GM12892 (cell line): ENCODE measurements around the gene ZNF511.

Experiments
- POLR2A ChIP-seq: IDR thresholded peaks from 2 replicates; pipeline ENCODE4 v1.6.1; 2011; ENCODE audit warnings: low read depth, low read length, control low read depth
- POLR2AphosphoS5 ChIP-seq: IDR thresholded peaks from 2 replicates; pipeline ENCODE4 v1.6.1; 2011; ENCODE audit warnings: low read depth, low read length, control low read depth

DNA sequence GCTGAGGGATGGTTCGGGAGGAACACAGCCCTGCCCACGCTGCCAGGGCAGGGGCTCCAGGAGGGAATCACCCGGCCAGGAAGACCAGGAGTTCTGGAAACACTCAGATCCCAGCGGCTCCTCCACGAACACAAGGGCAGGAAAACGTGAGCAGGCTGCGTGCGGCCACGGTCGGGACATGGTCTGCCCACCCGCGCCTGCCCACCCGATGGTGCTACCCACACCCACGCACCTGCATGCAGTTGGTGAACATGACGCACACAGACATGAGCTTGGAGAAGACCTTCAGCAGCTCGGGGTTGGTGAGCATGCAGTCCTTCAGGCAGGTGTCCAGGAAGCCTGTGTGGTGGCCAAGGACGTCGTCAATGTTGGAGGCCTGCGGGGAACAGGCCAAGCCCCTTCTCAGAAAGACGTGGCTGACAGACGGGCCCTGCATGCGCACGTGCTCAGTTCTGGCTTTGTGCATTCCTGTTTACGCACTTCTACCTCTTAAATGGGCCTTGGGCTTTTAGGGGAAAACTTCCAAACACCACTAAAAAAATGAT is 25.8 kb upstream of the ZNF511 start:
- TF ChIP-seq POLR2A = no peak
- TF ChIP-seq POLR2AphosphoS5 = no peak
